Activated T-cell treated with anti-CD3 and anti-CD28 coated beads, Interleukin-2, amount 50 U/mL, for 4 hours (primary cell): Measurements from ENCODE around the gene ACTRT3. TPM values are rescaled to one million over a fixed set of nuclear protein-coding genes. Genes with fewer than 3 reads are reported as not detected.

Experiments used
- ATAC-seq, 2 donors: fragments of 200-7000 bp; cut with Tn5 transposase; one replicate each; pipeline ENCODE4 v1.10.0; 2021
- DNase-seq: peaks from one replicate; pipeline ENCODE4 v3.0.0-alpha.2; 2020
- H3K27me3 Mint-ChIP-seq: one replicate; pipeline ENCODE4 v1.8.0; 2021; ENCODE audit warnings: low read depth, mixed read lengths
- H3K36me3 Mint-ChIP-seq: one replicate; pipeline ENCODE4 v1.8.0; 2022; ENCODE audit warnings: mixed read lengths; ENCODE audit not compliant: insufficient read depth
- H3K4me1 Mint-ChIP-seq: one replicate; pipeline ENCODE4 v1.8.0; 2021; ENCODE audit warnings: low read depth, mixed read lengths
- H3K4me3 Mint-ChIP-seq: one replicate; pipeline ENCODE4 v1.8.0; 2021; ENCODE audit warnings: mild to moderate bottlenecking, moderate library complexity, mixed read lengths
- H3K9me3 Mint-ChIP-seq: one replicate; pipeline ENCODE4 v1.8.0; 2021; ENCODE audit warnings: mixed read lengths
- total RNA-seq, 3 donors: library from RNA; stranded (reverse); gene quantifications; one replicate each; pipeline ENCODE4 v1.2.1, GENCODE V29; 2021

The ACTRT3 gene
- total RNA-seq, 3 donors from 2014 or later = 1.1 to 1.7 (median 1.3) TPM

DNA sequence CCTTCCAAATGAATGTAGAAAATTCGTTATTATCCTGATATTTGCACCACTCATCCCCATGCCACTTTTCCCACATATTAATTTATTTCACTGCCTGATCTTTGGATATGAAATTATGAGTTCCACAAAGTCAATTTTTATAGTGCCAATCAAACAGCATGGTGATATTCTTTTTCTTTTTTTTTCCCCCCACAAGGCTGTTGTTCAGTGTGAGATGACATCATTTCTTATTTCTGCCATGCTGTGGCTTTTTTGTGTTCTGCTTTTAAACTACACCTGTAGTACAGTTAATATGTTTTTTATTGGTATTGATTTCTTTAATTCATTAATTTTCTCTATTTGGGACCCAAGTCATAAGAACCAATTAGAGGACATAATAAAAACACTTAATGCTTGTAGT, 18.4 kb upstream of the ACTRT3 start:
- Mint-ChIP-seq H3K4me3 (no peak overlapping the region), H3K4me1 (no peaks in the 10 kb centered on the region), H3K36me3 (peaks cover 31% of the 10 kb centered on the region), H3K9me3 (no peaks in the 10 kb centered on the region), H3K27me3 (no peaks in the 10 kb centered on the region)
- ATAC-seq (no peak), DNase-seq (no peak)

- Mint-ChIP-seq H3K36me3 (peaks cover 30% of the 10 kb centered on the region), H3K4me3 (no peak overlapping the region), H3K9me3 (no peaks in the 10 kb centered on the region), H3K27me3 (no peaks in the 10 kb centered on the region), H3K4me1 (no peaks in the 10 kb centered on the region)
- ATAC-seq (no peak), DNase-seq (no peak)
These were observed 17.8 kb upstream of the ACTRT3 start for GRCh38 chr3:169787120-169787519.

- H3K4me3 Mint-ChIP-seq = no peak overlapping the region
- peaks cover 38% of the 10 kb centered on the region for H3K4me1 Mint-ChIP-seq
- no peak for DNase-seq
- ATAC-seq = no peak
- peaks cover 47% of the 10 kb centered on the region for H3K36me3 Mint-ChIP-seq
- no peaks in the 10 kb centered on the region for H3K9me3 Mint-ChIP-seq
- H3K27me3 Mint-ChIP-seq = no peaks in the 10 kb centered on the region
These were observed 12.0 kb upstream of the ACTRT3 start for GRCh38 chr3:169781209-169781855.

DNA sequence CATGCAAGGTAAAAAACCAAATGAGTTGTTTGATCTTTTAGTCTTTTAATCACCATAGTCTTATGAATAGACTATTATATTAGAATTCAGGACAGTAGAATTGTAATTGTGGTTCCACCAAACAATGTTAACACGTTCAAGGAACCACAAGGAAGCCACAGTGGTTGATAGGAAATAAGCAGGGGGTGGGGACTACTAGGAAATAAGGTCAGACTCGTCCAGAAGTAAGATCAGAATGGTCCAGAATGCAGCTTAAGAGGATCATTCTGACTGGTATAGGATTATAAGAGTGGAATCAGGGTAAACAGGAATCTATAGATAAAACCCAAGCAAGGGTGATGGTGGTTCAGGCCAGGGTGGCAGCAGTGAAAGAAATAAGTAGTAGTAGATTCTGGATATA, 11.4 kb upstream of the ACTRT3 start:
- no peak overlapping the region for H3K4me3 Mint-ChIP-seq
- peaks cover 41% of the 10 kb centered on the region for H3K4me1 Mint-ChIP-seq
- DNase-seq = no peak
- H3K9me3 Mint-ChIP-seq = no peaks in the 10 kb centered on the region
- H3K27me3 Mint-ChIP-seq = no peaks in the 10 kb centered on the region
- no peak for ATAC-seq
- H3K36me3 Mint-ChIP-seq = peaks cover 47% of the 10 kb centered on the region

- peaks cover 52% of the 10 kb centered on the region for H3K36me3 Mint-ChIP-seq
- no peak for ATAC-seq
- peaks cover 60% of the 10 kb centered on the region for H3K4me1 Mint-ChIP-seq
- no peak for DNase-seq
- no peaks in the 10 kb centered on the region for H3K27me3 Mint-ChIP-seq
- no peak overlapping the region for H3K4me3 Mint-ChIP-seq
- H3K9me3 Mint-ChIP-seq = no peaks in the 10 kb centered on the region
These were observed 8.5 kb upstream of the ACTRT3 start for GRCh38 chr3:169777822-169778221.

DNA sequence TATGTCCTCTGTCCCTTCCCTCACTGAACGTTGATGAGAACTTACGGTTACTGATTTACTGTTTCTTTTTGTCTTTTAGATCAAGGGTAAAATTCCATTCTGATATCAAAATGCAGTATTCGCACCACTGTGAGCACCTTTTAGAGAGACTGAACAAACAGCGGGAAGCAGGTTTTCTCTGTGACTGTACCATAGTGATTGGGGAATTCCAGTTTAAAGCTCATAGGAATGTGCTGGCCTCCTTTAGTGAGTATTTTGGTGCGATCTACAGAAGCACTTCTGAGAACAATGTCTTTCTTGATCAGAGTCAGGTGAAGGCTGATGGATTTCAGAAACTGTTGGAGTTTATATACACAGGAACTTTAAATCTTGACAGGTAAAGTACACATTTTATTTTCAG, 4.8 kb upstream of the ACTRT3 start:
- Mint-ChIP-seq H3K27me3 (no peaks in the 10 kb centered on the region), H3K36me3 (peaks cover 30% of the 10 kb centered on the region), H3K9me3 (no peaks in the 10 kb centered on the region), H3K4me1 (peaks cover 48% of the 10 kb centered on the region), H3K4me3 (peak overlapping the region; percentile 100)
- DNase-seq (no peak), ATAC-seq (no peak)

GRCh38 chr3:169772897-169773816, 3.8 kb upstream of the ACTRT3 start, which contains the start of gene MYNN:
MYNN (plus strand) TSS chr3:169773396; CDS start chr3:169774296, 900 bp downstream.
- H3K36me3 Mint-ChIP-seq = peaks cover 23% of the 10 kb centered on the region
- no peaks in the 10 kb centered on the region for H3K9me3 Mint-ChIP-seq

DNA sequence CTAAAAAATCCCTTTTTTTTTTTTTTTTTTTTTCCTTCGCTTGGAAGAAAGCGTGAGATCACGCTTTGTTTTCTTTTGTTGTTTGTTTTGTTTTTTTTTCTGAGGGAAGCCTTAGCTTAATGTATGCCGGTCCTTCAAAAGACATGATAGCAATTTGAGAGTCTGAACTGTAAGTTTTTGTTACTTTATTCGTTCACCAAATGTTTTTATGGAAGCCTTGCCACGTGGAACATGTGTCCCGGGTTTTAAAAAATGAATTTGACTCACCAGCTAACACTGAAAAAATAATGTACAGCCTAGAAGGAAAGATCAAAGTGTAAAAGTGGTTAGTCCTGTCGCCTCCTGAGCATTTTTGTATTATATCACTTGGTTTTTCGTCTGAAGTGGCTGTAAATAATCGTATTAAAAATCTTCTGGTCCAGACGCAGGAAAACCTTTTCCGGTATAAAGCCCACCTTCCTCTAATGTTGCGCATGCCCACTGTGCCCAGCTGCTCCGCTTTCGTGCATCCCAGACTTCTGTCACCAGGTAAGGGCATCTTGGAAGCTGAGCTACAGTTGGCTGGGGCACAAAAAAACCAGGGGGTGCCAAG, 3.0 kb upstream of the ACTRT3 start:
- ATAC-seq = peak; percentile 17 to 28
- DNase-seq = no peak
- peaks cover 37% of the 10 kb centered on the region for H3K4me1 Mint-ChIP-seq

More at GRCh38 chr3:169772897-169773816, 3.8 kb upstream of the ACTRT3 start, which contains the start of gene MYNN:
- H3K4me1 Mint-ChIP-seq = peaks cover 42% of the 10 kb centered on the region
- H3K4me3 Mint-ChIP-seq = peak within 1 kb of the TSS; percentile 100
- H3K27me3 Mint-ChIP-seq = no peaks in the 10 kb centered on the region
- DNase-seq = peak; percentile 90
- peak; percentile 86 to 89 for ATAC-seq

DNA sequence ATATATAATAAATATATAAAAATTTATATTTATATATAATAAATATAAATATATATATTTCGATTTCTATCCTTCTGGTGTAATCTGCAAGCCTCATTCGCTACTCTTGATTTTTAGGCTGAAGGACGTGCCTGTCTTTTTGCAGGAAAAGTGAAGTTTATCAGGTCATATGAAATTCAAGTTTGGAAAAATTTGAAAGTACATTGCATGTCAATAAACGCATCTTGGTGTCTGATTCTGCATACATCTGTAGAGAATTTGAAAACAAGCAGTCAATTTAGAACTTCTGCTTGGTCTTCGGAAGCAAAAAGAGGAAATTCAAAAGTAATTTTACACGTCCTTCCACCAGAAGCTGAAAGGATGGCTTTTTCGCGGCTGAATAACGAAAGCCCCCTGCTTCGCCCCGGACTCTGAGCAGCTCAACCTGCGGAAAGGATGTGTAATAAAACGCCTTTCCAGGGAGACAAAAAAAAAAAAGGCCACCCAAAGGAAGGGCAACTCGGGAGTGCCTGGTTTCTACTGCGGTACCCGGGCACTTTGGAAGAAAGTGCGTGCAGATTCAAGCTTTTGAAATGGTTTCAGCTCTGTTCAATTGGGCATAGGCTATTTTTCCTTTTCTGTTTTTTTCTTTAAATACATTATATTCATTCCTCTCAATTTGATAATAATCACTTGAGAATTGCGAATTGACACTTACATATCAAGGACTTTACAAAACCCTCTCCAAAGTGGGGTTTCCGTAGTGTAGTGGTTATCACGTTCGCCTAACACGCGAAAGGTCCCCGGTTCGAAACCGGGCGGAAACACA, 2.3 kb upstream of the ACTRT3 start:
- H3K4me1 Mint-ChIP-seq = peaks cover 32% of the 10 kb centered on the region
- no peaks in the 10 kb centered on the region for H3K9me3 Mint-ChIP-seq
- DNase-seq (peak; percentile 52), ATAC-seq (no peak)
- peak overlapping the region; percentile 100 for H3K4me3 Mint-ChIP-seq
- H3K36me3 Mint-ChIP-seq = peaks cover 13% of the 10 kb centered on the region
- no peaks in the 10 kb centered on the region for H3K27me3 Mint-ChIP-seq

More for the DNA sequence above, 3.0 kb upstream of the ACTRT3 start:
- Mint-ChIP-seq H3K27me3 (no peaks in the 10 kb centered on the region), H3K4me3 (peak overlapping the region; percentile 100), H3K36me3 (peaks cover 18% of the 10 kb centered on the region), H3K9me3 (no peaks in the 10 kb centered on the region)

GRCh38 chr3:169764882-169765612, 4.3 kb downstream of the ACTRT3 start, which contains the start of gene TERC:
TERC (minus strand) TSS chr3:169765060.
- H3K36me3 Mint-ChIP-seq = no peaks in the 10 kb centered on the region
- H3K4me3 Mint-ChIP-seq = peak within 1 kb of the TSS; percentile 95
- no peaks in the 10 kb centered on the region for H3K27me3 Mint-ChIP-seq
- DNase-seq (peak; percentile 90), ATAC-seq (peak; percentile 91 to 92)
- H3K9me3 Mint-ChIP-seq = peaks cover 6% of the 10 kb centered on the region
- peaks cover 25% of the 10 kb centered on the region for H3K4me1 Mint-ChIP-seq

GRCh38 chr3:169764312-169764881, 5.0 kb downstream of the ACTRT3 start:
- H3K27me3 Mint-ChIP-seq = no peaks in the 10 kb centered on the region
- H3K4me3 Mint-ChIP-seq = peak overlapping the region; percentile 95
- H3K9me3 Mint-ChIP-seq = peaks cover 6% of the 10 kb centered on the region
- H3K36me3 Mint-ChIP-seq = no peaks in the 10 kb centered on the region
- H3K4me1 Mint-ChIP-seq = peaks cover 26% of the 10 kb centered on the region
- DNase-seq = peak; percentile 48
- peak; percentile 46 to 49 for ATAC-seq

DNA sequence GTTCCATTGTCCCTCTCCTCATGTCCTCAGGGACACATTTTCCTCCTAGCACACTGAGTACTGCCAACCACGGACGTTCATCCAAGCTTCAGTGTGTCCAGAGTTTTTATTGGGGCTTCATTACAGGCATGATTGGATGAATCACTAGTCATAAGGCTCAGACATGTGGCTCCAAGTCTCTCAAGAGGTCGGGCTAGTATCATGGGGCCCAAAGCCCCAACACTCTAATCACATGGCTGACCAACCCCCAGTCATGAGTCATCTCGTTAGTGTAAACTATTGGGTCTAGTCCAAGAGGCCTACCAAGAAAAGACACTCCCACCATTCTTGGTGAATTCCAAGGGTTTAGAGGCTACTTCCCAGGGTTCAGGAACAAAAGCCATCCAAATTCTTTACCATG, 8.9 kb downstream of the ACTRT3 start:
- H3K36me3 Mint-ChIP-seq = no peaks in the 10 kb centered on the region
- no peaks in the 10 kb centered on the region for H3K27me3 Mint-ChIP-seq
- no peaks in the 10 kb centered on the region for H3K9me3 Mint-ChIP-seq
- peaks cover 36% of the 10 kb centered on the region for H3K4me1 Mint-ChIP-seq
- ATAC-seq (no peak), DNase-seq (no peak)
- no peak overlapping the region for H3K4me3 Mint-ChIP-seq

DNA sequence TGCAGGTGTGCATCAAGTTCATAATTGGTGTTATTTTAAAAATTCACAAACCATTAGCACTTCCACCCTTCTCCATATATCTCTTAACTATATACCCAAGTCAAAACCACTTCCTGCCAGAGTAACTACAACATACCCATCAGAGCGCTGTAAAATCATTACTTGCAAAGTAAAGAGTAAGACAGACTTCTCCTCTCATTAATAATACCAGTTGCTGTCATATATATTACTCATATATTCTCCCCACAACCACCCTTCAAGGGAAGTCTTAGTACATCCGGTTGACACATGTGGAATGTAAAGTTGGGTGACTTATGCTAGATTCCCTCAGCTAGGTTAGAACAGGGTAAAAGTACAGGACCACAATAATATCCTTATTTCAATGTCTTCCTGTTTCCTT, 10.1 kb downstream of the ACTRT3 start:
- peaks cover 31% of the 10 kb centered on the region for H3K4me1 Mint-ChIP-seq
- H3K9me3 Mint-ChIP-seq = no peaks in the 10 kb centered on the region
- H3K27me3 Mint-ChIP-seq = no peaks in the 10 kb centered on the region
- ATAC-seq (peak; percentile 88 to 90), DNase-seq (no peak)
- H3K4me3 Mint-ChIP-seq = peak overlapping the region; percentile 6
- H3K36me3 Mint-ChIP-seq = no peaks in the 10 kb centered on the region
